ENCODE results near the gene DOCK3. TPM values are rescaled to one million over a fixed set of nuclear protein-coding genes. Genes with fewer than 3 reads are reported as not detected.

The DOCK3 gene
- total RNA-seq, 1 donor from 2014 or later = 0.52 TPM

DNA sequence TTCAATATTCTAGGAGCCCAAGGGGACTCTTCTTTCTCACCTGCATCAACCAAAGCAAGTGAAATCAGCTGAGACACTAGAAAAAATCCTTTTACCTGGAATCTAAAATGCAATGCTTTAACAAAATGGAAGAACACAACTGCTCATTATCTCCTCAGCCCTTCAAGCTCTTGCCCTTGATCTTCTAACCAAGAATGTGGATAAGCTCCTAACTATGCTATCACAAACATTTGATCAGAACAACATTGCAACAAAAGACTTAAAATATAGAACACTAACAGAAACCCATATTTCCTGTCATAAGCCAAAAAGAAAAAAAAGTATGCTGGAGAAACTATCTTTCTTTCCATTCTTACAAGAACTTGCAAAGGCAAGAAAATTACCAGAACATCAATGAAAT lies 728.9 kb downstream of the DOCK3 start:
- H3K4me3 ChIP-seq (ENCODE audit: low read depth, low read length) = no peak overlapping the region
- TF ChIP-seq, protein P1, sequence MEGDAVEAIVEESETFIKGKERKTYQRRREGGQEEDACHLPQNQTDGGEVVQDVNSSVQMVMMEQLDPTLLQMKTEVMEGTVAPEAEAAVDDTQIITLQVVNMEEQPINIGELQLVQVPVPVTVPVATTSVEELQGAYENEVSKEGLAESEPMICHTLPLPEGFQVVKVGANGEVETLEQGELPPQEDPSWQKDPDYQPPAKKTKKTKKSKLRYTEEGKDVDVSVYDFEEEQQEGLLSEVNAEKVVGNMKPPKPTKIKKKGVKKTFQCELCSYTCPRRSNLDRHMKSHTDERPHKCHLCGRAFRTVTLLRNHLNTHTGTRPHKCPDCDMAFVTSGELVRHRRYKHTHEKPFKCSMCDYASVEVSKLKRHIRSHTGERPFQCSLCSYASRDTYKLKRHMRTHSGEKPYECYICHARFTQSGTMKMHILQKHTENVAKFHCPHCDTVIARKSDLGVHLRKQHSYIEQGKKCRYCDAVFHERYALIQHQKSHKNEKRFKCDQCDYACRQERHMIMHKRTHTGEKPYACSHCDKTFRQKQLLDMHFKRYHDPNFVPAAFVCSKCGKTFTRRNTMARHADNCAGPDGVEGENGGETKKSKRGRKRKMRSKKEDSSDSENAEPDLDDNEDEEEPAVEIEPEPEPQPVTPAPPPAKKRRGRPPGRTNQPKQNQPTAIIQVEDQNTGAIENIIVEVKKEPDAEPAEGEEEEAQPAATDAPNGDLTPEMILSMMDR (conservative IDR thresholded peaks at IDR 0.05; ENCODE audit: low read depth, low read length) = no peak
- no peak for DNase-seq (ENCODE audit: low read depth)

DNA sequence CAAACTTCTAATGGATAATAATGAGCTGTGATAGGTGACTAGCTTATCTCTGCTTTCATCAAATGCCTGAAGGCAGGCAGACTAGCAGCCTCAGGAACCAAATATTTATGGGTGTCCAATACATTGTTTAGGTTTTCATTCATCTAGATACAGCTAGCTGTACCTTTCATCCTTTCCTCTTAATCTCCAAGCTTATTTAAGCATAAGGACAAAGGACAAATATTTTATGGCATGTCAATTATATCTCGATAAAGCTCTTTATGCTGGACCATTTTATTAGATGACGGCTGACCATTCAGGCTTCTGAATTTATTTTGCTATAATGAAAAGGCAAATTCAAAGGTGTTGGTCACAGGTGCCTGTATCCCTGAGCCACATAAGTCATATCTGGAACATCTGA lies 733.3 kb downstream of the DOCK3 start:
- no peak for DNase-seq (ENCODE audit: low read depth)
- H3K4me3 ChIP-seq (ENCODE audit: low read depth, low read length) = no peak overlapping the region

DNA sequence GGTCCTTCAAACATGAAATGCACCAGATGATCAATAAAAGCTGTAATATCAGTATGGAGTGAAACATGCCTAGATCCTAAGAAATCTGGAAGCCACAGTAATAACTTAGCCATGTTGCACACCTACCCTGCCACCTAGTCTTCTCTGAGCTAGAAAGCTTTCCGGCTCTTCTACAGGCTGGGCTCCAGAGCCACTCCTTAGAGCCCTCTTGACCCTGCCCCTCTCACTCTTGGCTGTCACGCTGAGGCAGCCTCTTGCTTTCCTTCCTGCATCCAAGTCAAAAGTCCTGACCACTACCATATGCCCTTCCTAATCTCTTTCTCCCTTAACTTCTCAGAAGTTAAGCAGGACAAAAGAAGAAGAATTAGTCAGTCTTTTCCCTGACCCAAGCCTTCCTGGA lies 734.1 kb downstream of the DOCK3 start:
- H3K4me3 ChIP-seq (ENCODE audit: low read depth, low read length) = no peak overlapping the region
- TF ChIP-seq, protein P1 (conservative IDR thresholded peaks at IDR 0.05; ENCODE audit: low read depth, low read length) = no peak
- no peak for DNase-seq (ENCODE audit: low read depth)

More for the DNA sequence above, 733.3 kb downstream of the DOCK3 start:
- TF ChIP-seq, protein P1 (conservative IDR thresholded peaks at IDR 0.05; ENCODE audit: low read depth, low read length) = no peak

DNA sequence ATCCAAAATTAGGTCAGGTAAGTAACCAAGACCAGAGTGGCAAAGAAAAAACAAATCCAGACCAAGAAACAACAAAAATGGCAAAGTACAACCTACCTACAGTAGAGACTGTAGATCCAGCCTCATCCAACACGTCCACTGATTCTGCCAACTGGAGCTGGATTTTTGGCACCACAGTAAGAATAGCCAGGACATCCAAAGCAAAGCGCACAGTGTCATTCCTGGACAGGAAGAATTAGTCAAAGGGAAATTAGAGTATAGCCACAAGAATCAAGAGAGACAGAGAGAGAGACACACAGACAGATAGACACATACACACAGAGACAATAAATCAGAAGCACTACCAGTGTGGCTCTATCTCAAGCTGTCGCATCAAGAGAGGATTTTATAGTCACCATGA lies 747.5 kb downstream of the DOCK3 start:
- H3K4me3 ChIP-seq (ENCODE audit: low read depth, low read length) = no peak overlapping the region
- DNase-seq (ENCODE audit: low read depth) = no peak
- TF ChIP-seq, protein P1 (conservative IDR thresholded peaks at IDR 0.05; ENCODE audit: low read depth, low read length) = no peak

DNA sequence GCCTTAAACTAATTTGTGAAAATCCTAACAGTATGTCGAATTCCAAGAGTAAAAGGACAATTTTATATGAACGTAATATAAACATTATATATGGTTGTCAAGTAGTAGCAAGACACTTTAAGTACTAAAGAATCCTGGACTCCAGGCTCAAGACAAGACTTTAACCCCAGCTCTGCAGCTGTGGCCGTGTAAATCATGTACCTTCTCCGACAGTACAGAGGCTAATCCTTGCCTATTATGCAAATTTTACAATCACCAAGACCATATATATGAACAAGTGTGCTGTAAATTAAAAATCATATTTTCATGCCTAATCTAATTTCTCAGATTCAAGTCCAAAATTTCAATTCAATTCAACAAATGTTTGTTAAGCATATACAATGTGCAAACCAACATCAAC lies 752.2 kb downstream of the DOCK3 start:
- no peak overlapping the region for H3K4me3 ChIP-seq (ENCODE audit: low read depth, low read length)
- TF ChIP-seq, protein P1 (conservative IDR thresholded peaks at IDR 0.05; ENCODE audit: low read depth, low read length) = no peak
- no peak for DNase-seq (ENCODE audit: low read depth)

DNA sequence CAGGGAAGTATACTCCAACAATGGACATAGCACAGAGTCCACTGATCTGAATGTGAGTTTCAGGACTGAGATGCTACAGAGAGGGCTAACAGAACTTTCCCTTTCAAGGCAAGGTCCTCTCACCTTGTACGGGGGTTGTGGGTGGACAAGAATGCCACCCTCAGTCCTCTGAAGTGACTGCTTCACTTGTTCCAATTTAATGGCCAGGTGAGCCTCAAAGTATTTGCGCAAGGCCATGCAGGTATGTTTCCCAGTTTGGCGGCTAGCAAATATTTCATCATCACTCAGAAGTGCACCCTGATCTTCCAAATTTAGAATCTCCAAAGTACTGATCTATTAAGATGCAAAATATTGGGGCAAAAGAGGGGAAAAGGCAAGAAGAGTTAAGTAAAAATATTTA lies 754.4 kb downstream of the DOCK3 start:
- TF ChIP-seq, protein P1 (conservative IDR thresholded peaks at IDR 0.05; ENCODE audit: low read depth, low read length) = no peak
- no peak for DNase-seq (ENCODE audit: low read depth)
- H3K4me3 ChIP-seq (ENCODE audit: low read depth, low read length) = no peak overlapping the region

Other genes with a start within 250 kb of the DOCK3 start
- 0.14 TPM in 1 of 2 replicates, not detected in the other for gene CACNA2D2, start 171.3 kb upstream of the DOCK3 start, total RNA-seq
- gene C3orf18, start 107.2 kb upstream of the DOCK3 start, total RNA-seq = 4.3 and 8.9 TPM in 2 replicates
- 11.3 and 13.7 TPM in 2 replicates for gene HEMK1, start 105.4 kb upstream of the DOCK3 start, total RNA-seq
- 1.8 and 3.8 TPM in 2 replicates for gene CISH, start 63.2 kb upstream of the DOCK3 start, total RNA-seq
- 117 and 131 TPM in 2 replicates for gene MAPKAPK3, start 57.8 kb upstream of the DOCK3 start, total RNA-seq

Measured in epithelial cell of proximal tubule (primary cell).